GM21360 (cell line): ENCODE results near the gene ALDH3A1.

Experiments
- ATAC-seq: cut with Tn5 transposase; IDR thresholded peaks from one replicate; pipeline ENCODE4 v1.9.1; 2021; ENCODE audit warnings: mild to moderate bottlenecking, moderate library complexity; ENCODE audit not compliant: unreplicated experiment

The ALDH3A1 gene

GRCh38 chr17:19742495-19742894 is 5.6 kb downstream of the ALDH3A1 start:
- ATAC-seq = no peak

GRCh38 chr17:19741832-19742457 is 6.2 kb downstream of the ALDH3A1 start:
- no peak for ATAC-seq

GRCh38 chr17:19740933-19741332 is 7.2 kb downstream of the ALDH3A1 start:
- no peak for ATAC-seq

GRCh38 chr17:19739241-19740201 is 8.6 kb downstream of the ALDH3A1 start:
- ATAC-seq = no peak

- no peak for ATAC-seq
Measured at GRCh38 chr17:19738757-19739156, 9.3 kb downstream of the ALDH3A1 start.

GRCh38 chr17:19738073-19738449 is 10.0 kb downstream of the ALDH3A1 start:
- no peak for ATAC-seq

GRCh38 chr17:19737305-19738072 is 10.6 kb downstream of the ALDH3A1 start:
- ATAC-seq = no peak

GRCh38 chr17:19736071-19736470 is 12.0 kb downstream of the ALDH3A1 start:
- no peak for ATAC-seq

GRCh38 chr17:19733953-19734526 is 14.1 kb downstream of the ALDH3A1 start:
- no peak for ATAC-seq

GRCh38 chr17:19731626-19732025 is 16.5 kb downstream of the ALDH3A1 start:
- ATAC-seq = no peak

GRCh38 chr17:19730843-19731242 is 17.3 kb downstream of the ALDH3A1 start:
- no peak for ATAC-seq

GRCh38 chr17:19729900-19730299 is 18.2 kb downstream of the ALDH3A1 start:
- no peak for ATAC-seq

- no peak for ATAC-seq
Measured at GRCh38 chr17:19728084-19728495, 20.0 kb downstream of the ALDH3A1 start.

- no peak for ATAC-seq
Measured at GRCh38 chr17:19727501-19728078, 20.5 kb downstream of the ALDH3A1 start.

- ATAC-seq = no peak
Measured at GRCh38 chr17:19726631-19727376, 21.3 kb downstream of the ALDH3A1 start.

- ATAC-seq = no peak
Measured at GRCh38 chr17:19725486-19725885, 22.6 kb downstream of the ALDH3A1 start.

GRCh38 chr17:19724501-19725420 is 23.3 kb downstream of the ALDH3A1 start:
- ATAC-seq = no peak

GRCh38 chr17:19723964-19724363 is 24.1 kb downstream of the ALDH3A1 start:
- no peak for ATAC-seq
